Lower leg skin (tissue), 3 donors: ENCODE measurements around the gene CDH16.

ENCODE experiments used
- POLR2A ChIP-seq, 2 donors: fragments of 450-650 bp; IDR thresholded peaks; one replicate each; pipeline ENCODE4 v1.6.1; 2016 to 2017; ENCODE audit warnings: antibody characterized with exemption in 2 of 2, mild to moderate bottlenecking in 1 of 2, moderate library complexity in 1 of 2
- TF ChIP-seq, protein P1 (sequence below), 3 donors: fragments of 450-650 bp; IDR thresholded peaks; one replicate each; pipeline ENCODE4 v1.5.1; 2016; ENCODE audit warnings: antibody characterized with exemption in 3 of 3, mild to moderate bottlenecking in 3 of 3, moderate library complexity in 2 of 3

DNA sequence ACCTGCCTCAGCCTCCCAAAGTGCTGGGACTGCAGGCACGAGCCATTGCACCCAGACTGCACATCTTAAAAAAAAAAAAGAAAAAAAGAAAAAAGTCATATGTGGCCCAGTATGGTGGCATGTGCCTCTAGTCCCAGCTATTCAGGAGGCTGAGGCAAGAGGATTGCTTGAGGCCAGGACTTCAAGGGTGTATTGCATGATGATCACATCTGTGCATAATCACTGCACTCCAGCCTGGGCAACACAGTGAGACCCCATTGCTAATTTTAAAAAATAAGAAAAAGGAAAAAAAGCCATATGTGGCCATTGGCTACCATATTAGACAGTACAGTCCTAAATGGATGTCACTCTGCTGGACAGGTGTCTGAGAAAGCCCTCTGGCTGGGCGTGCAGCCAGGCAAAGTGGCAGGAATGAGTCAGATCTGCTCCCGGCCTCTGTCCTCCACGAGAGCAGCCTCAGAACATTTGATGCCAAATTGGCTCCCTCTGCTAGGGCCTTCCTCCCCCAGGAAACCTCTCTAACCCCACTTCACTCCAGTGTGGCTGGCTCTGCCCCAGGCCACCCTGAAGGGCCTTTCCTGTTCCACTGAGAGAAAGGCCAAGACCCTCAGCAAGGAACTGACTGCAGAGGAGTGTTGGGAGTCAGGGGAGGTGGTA, 59.8 kb downstream of the CDH16 start:
- no peak for TF ChIP-seq POLR2A (IDR thresholded peaks at IDR 0.05)
- TF ChIP-seq, protein P1, sequence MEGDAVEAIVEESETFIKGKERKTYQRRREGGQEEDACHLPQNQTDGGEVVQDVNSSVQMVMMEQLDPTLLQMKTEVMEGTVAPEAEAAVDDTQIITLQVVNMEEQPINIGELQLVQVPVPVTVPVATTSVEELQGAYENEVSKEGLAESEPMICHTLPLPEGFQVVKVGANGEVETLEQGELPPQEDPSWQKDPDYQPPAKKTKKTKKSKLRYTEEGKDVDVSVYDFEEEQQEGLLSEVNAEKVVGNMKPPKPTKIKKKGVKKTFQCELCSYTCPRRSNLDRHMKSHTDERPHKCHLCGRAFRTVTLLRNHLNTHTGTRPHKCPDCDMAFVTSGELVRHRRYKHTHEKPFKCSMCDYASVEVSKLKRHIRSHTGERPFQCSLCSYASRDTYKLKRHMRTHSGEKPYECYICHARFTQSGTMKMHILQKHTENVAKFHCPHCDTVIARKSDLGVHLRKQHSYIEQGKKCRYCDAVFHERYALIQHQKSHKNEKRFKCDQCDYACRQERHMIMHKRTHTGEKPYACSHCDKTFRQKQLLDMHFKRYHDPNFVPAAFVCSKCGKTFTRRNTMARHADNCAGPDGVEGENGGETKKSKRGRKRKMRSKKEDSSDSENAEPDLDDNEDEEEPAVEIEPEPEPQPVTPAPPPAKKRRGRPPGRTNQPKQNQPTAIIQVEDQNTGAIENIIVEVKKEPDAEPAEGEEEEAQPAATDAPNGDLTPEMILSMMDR (IDR thresholded peaks at IDR 0.05), result no peak
